ENCODE measurements around the gene CTSH.

Gene CTSH

GRCh38 chr15:78944202-78944625, 632 bp downstream of the CTSH start:
- Histone ChIP-seq H3K4me2 (ENCODE audit: low read length) (peak overlapping the region; percentile 90), H3K9me3 (ENCODE audit: control insufficient read depth, low read length) (no peaks in the 10 kb centered on the region), H3K36me3 (ENCODE audit: control insufficient read depth, insufficient read depth, low read length) (no peaks in the 10 kb centered on the region), H3K4me1 (no peaks in the 10 kb centered on the region), H3K27ac (peak overlapping the region; percentile 59), H3K9ac (no peak overlapping the region), H3K27me3 (ENCODE audit: control insufficient read depth, insufficient read depth, low read length) (no peaks in the 10 kb centered on the region), H3K4me3 (ENCODE audit: low read depth, low read length) (peak overlapping the region; percentile 63), H2AFZ (peak overlapping the region; percentile 83), H3K79me2 (no peaks in the 10 kb centered on the region)
- TF ChIP-seq CTCF (IDR thresholded peaks at IDR 0.05) = no peak

- no peaks in the 10 kb centered on the region for H3K4me1 ChIP-seq
- no peak overlapping the region for H3K9ac ChIP-seq
- peak overlapping the region; percentile 90 for H3K4me2 ChIP-seq (ENCODE audit: low read length)
- TF ChIP-seq CTCF (IDR thresholded peaks at IDR 0.05) = no peak
- H3K4me3 ChIP-seq (ENCODE audit: low read depth, low read length) = peak overlapping the region; percentile 63
- no peak overlapping the region for H3K27ac ChIP-seq
- no peaks in the 10 kb centered on the region for H3K27me3 ChIP-seq (ENCODE audit: control insufficient read depth, insufficient read depth, low read length)
- H3K9me3 ChIP-seq (ENCODE audit: control insufficient read depth, low read length) = no peaks in the 10 kb centered on the region
- H3K79me2 ChIP-seq = no peaks in the 10 kb centered on the region
- H3K36me3 ChIP-seq (ENCODE audit: control insufficient read depth, insufficient read depth, low read length) = no peaks in the 10 kb centered on the region
- no peak overlapping the region for H2AFZ ChIP-seq
Observed at GRCh38 chr15:78943692-78944091, 1.2 kb downstream of the CTSH start.

GRCh38 chr15:78942741-78943140, 2.1 kb downstream of the CTSH start:
- Histone ChIP-seq H3K27ac (no peak overlapping the region), H3K4me1 (no peaks in the 10 kb centered on the region), H3K4me3 (ENCODE audit: low read depth, low read length) (no peak overlapping the region), H3K9me3 (ENCODE audit: control insufficient read depth, low read length) (no peaks in the 10 kb centered on the region), H3K27me3 (ENCODE audit: control insufficient read depth, insufficient read depth, low read length) (no peaks in the 10 kb centered on the region), H3K36me3 (ENCODE audit: control insufficient read depth, insufficient read depth, low read length) (no peaks in the 10 kb centered on the region), H3K79me2 (no peaks in the 10 kb centered on the region), H3K9ac (no peak overlapping the region), H2AFZ (no peak overlapping the region), H3K4me2 (ENCODE audit: low read length) (no peak overlapping the region)
- TF ChIP-seq CTCF (IDR thresholded peaks at IDR 0.05) = no peak

GRCh38 chr15:78938658-78939488, 6.0 kb downstream of the CTSH start:
- Histone ChIP-seq H3K27ac (peak overlapping the region; percentile 39), H3K4me2 (ENCODE audit: low read length) (no peak overlapping the region), H3K79me2 (no peaks in the 10 kb centered on the region), H3K4me1 (no peaks in the 10 kb centered on the region), H2AFZ (no peak overlapping the region), H3K9ac (no peak overlapping the region), H3K36me3 (ENCODE audit: control insufficient read depth, insufficient read depth, low read length) (no peaks in the 10 kb centered on the region), H3K4me3 (ENCODE audit: low read depth, low read length) (no peak overlapping the region), H3K27me3 (ENCODE audit: control insufficient read depth, insufficient read depth, low read length) (no peaks in the 10 kb centered on the region), H3K9me3 (ENCODE audit: control insufficient read depth, low read length) (no peaks in the 10 kb centered on the region)
- no peak for TF ChIP-seq CTCF (IDR thresholded peaks at IDR 0.05)
